HG03354 (cell line): ENCODE measurements around the gene LAMA5.
"Not testable (repeated sequence)": the region's sequence is repeated elsewhere in the genome, so short reads cannot be mapped to it uniquely, and the experiment has no call there.

Experiments used
- ATAC-seq: cut with Tn5 transposase; IDR thresholded peaks from one replicate; pipeline ENCODE4 v1.9.1; 2021; ENCODE audit warnings: mild to moderate bottlenecking; ENCODE audit not compliant: unreplicated experiment, poor library complexity, severe bottlenecking

The LAMA5 gene

DNA sequence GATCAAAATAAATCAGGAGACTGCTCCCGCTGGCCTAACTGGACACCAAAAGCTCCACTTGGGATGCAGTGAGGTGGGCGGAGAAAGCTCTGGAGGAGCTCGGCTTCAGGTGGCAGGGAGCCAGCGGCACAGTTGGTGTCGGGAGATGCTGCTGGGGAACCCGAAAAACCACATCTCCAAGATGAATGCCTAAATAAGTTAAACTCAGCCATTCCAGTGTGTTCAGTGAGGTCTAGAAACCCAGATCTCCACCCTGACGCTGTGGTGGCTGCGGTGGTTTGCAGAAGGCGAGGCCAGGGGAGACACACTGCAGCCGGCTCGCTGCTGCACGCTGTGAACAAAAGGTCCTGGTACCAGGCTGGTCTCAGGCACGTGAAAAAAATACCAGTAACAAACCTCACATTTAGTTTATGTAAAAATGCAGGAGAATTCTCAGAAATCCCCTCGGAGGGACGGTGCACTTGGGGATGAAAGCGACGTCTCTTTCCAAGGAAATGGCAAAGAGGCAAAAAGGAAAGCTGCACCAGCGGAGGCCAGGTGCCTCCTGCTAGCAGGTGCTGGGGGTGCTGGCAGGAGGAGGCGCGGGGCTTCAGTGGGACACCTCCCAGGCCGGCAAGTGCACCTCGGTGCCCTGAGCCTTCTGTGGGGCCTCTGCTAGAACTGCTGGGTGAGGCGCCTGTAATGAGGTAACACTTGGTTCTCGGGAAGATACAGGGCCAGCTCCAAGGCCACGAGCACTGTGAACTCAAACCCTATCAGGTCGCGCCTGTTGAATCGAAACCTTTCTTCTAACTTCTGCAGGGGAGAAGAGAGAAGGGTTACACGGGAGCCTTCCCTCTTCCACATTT is 23.4 kb upstream of the LAMA5 start:
- ATAC-seq = no peak

GRCh38 chr20:62389601-62390087 is 22.5 kb upstream of the LAMA5 start:
- ATAC-seq = no peak

DNA sequence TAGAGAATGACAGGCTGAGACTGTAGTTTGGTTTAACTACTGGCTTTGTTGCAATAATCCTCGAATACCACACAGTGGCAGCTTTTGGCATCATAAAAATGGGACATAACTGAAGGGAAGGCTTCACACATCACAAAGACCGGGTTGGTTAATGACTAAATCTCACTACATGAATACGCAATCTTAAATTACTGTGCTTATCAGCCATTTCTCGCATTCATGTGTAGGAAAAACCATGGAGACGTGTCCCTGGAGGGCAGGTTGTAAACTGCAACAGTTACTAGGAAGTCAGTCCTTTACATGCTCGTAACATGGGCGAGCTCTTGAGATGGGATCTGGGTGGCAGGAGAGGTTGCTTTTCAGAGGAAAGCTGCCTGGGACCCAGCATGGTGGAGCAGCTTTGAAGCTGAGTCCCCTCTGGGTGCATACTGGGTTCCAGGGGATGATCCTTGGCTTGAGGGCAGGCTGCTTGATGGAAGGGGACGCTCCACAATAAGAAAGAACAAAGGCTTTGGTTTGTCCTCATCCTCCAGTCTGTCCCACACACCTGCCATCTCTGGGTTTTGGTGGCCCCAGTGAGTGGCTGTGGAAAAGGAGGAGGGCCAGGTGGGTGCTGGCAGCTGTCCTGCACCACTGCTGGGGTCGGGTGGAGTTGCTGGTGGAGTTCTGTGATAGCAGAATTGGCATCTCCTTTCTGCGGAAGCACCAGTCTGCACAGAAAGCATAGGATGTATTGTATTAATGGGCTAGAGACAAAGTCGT is 21.9 kb upstream of the LAMA5 start:
- ATAC-seq = no peak

- no peak for ATAC-seq
Measured at GRCh38 chr20:62387933-62388635, 21.0 kb upstream of the LAMA5 start.

GRCh38 chr20:62387219-62387913 is 20.3 kb upstream of the LAMA5 start:
- ATAC-seq = no peak

GRCh38 chr20:62386383-62387218 is 19.5 kb upstream of the LAMA5 start, which contains the start of gene RPS21:
Gene RPS21 (plus strand): TSS chr20:62387103. CDS start chr20:62387339, 236 bp downstream.
- peak; percentile 89 for ATAC-seq

DNA sequence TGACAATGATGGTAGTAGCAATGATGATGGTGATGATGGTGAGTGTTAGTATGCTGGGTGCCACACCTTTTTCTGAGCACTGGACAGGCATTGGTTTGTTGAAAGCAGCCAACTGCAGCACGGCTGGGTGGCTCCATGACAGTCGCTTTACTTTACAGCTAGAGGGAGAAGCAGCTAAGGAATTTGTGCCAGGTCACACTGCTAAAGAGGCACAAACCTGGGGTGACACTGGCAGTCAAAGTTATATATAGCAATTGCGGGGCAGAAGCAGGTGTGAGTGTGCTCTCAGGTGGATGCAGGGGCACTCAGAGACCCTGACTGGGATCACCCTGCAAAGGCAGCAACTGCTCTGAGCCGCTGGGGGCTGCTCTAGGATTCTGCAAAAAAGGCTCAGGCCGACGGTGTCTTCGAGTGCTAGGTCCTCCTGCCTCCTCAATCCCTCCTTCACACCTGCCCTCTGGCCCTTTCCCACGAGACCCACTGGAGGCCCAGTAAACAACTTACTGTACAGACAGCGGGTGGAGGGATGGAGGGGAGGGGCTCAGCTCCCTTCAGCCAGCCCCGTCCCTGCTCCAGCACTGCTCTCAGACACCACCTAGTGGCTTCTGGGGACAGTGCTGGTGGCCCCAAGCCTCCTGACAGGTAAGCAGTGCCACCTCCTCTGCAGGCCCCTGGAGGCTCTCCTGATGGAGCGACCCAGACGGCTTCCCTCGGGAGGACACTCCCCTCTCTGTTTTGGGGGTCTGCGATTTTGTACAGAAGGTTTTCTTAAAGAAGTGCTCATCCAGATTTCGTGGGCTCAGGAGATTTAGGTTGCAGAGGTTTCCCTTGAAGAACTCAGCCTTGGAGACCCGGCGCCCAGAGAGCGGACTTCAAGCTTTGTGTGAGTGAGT is 15.4 kb upstream of the LAMA5 start:
- peak; percentile 49 for ATAC-seq

DNA sequence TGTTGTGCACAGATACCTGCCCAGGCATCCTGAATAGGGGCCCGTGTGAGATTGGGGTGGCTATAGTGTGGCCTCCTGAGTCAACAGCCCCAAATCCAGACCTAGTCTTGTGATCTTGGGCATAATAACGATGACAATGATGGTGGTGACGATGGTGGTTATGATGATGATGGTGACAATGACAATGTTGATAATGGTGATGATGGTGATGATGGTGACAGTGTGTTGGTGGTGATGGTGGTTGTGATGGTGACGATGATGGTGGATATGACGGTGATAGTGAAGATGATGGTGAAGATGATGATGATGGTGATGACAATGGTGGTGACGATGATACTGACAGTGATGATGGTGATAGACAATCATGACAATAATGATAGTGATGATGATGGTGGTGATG is 14.7 kb upstream of the LAMA5 start:
- ATAC-seq = no peak

- no peak for ATAC-seq
Measured at GRCh38 chr20:62381202-62381797, 14.2 kb upstream of the LAMA5 start.

DNA sequence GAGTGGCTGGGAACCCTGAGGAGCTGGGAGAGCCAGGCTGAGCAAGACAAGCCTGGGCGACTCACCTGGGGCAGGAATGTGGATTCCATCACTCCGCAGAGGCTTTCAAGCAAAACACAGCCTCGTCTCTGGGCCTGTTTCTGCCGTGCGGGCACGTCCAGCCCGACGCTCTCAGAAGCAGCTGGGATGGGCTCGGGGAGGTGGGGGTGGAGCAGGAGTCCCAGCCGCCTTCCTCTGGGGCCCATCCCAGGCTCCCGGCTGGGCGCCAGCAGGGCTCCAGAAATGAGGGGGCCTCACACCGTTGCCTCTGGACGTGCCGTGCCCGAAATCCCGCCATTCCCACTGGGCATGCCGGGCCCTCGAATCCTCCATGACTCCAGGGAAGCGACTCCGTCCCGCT is 11.1 kb upstream of the LAMA5 start:
- ATAC-seq = no peak

DNA sequence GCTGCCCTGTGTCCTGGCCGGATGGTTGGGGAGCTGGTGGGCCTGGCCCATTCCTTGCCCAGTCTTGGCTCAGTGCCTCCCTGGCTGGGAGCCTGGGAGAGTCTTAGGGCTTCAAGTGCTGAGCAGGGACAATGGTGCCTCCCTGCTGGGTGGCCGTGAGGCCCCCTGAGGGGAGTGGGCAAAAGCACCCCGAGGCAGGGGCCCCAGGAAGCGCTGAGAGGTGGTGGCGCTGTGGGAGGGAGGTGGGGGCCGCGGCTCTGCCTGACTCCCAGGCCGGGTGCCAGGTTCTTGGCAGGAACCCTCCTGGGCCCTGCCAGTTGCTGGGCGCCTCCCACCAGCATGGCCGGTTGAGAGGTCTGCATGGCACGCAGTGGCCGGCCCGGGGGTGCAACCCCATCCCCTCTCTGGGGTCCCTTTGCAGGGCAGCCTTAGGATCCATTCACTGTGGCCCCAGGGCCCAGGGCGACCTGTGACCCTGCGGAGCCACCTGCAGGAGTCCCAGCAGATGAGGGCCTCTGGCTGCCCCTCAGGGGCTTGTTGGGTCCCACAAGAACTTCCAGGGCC is 10.6 kb upstream of the LAMA5 start:
- no peak for ATAC-seq

GRCh38 chr20:62377064-62377461 is 10.0 kb upstream of the LAMA5 start:
- ATAC-seq = no peak

DNA sequence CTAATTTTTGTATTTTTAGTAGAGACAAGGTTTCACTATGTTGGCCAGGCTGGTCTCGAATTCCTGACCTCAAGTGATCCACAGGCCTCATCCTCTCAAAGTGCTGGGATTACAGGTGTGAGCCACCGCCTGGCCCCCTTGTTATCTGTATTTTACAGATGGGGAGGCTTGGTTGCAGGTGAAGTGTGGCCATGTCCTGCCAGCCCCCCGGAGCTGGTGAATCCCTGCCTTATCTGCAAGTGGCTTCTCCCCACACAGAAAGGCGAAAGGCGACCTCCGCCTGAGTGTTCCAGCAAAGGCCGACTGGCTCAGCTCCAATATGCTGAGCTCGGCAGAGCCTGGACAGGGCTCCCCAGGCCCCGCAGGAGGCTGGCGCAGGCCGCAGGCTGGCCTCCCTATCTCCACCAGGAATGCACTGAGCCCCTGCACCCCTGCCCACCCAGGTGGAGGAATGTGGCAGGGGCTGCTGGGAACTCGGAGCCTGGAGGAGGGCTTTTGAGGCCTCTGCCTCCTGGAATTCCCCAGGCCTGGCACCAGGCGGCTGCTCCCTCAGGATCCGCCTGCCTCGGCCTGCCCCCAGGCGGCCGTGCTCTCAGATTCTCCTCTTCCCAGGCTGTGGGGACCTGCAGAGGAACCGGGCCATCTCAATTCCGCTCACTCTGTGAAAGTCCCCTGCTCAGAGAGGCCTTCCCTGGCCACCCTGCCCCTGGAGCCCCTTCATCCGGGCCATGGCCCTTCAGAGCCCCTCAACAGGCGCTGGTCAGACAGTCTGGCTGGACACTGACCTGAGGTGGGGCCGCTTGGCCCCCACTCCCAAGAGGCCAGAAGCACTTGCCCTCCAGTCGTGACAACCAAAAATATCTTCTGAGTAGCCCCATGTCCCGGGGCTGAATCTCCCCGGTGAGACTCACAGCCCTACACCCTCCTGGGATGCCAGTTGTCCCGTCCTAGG is 9.3 kb upstream of the LAMA5 start:
- ATAC-seq = no peak

GRCh38 chr20:62374331-62375152 is 7.4 kb upstream of the LAMA5 start:
- no peak for ATAC-seq

- ATAC-seq = not testable (repeated sequence)
Measured at GRCh38 chr20:62373631-62374179, 6.6 kb upstream of the LAMA5 start.
